NCI-H446 (cell line): ENCODE data around the gene IL26.
A peak's percentile ranks its signal among the peaks of the same experiment; 100 is the strongest.
"Not testable (repeated sequence)": the region's sequence is repeated elsewhere in the genome, so short reads cannot be mapped to it uniquely, and the experiment has no call there.

Experiments used
- DNase-seq, 2 experiments: peaks; one replicate each; lab custom pipeline; 2025; lab: John Stamatoyannopoulos, UW

The IL26 gene

GRCh38 chr12:68199127-68199526, 26.5 kb downstream of the IL26 start:
- DNase-seq: no peak

- no peak for DNase-seq
Observed at GRCh38 chr12:68198507-68199086, 27.0 kb downstream of the IL26 start.

- no peak for DNase-seq
Observed at GRCh38 chr12:68190301-68190700, 35.3 kb downstream of the IL26 start.

GRCh38 chr12:68189821-68190242, 35.8 kb downstream of the IL26 start:
- DNase-seq: no peak

- no peak for DNase-seq
Observed at GRCh38 chr12:68185598-68185997, 40.0 kb downstream of the IL26 start.

- DNase-seq: peak in 1 of 2 experiments; percentile 17
Observed at GRCh38 chr12:68180792-68181744, 44.5 kb downstream of the IL26 start.

- DNase-seq: no peak
Observed at GRCh38 chr12:68178774-68179439, 46.7 kb downstream of the IL26 start.

- DNase-seq: no peak
Observed at GRCh38 chr12:68178184-68178583, 47.4 kb downstream of the IL26 start.

GRCh38 chr12:68177562-68177961, 48.0 kb downstream of the IL26 start:
- no peak for DNase-seq

- no peak for DNase-seq
Observed at GRCh38 chr12:68176257-68176656, 49.4 kb downstream of the IL26 start.

- no peak for DNase-seq
Observed at GRCh38 chr12:68175557-68176061, 50.0 kb downstream of the IL26 start.

GRCh38 chr12:68174761-68175160, 50.8 kb downstream of the IL26 start:
- DNase-seq: not testable (repeated sequence)

GRCh38 chr12:68173792-68174191, 51.8 kb downstream of the IL26 start:
- no peak for DNase-seq

GRCh38 chr12:68170726-68171125, 54.9 kb downstream of the IL26 start:
- DNase-seq: no peak

GRCh38 chr12:68169213-68169889, 56.3 kb downstream of the IL26 start:
- DNase-seq: no peak

GRCh38 chr12:68166317-68166831, 59.2 kb downstream of the IL26 start:
- no peak for DNase-seq

GRCh38 chr12:68163560-68164081, 62.0 kb downstream of the IL26 start:
- no peak for DNase-seq

GRCh38 chr12:68162374-68162773, 63.2 kb downstream of the IL26 start:
- DNase-seq: no peak

GRCh38 chr12:68159681-68160304, 65.8 kb downstream of the IL26 start, which contains the start of gene IFNG:
TSS of gene IFNG (minus strand) at chr12:68159740. CDS start at chr12:68159615, 125 bp downstream.
- no peak for DNase-seq

GRCh38 chr12:68158432-68158831, 67.2 kb downstream of the IL26 start:
- peak in 1 of 2 experiments; percentile 20 for DNase-seq

- no peak for DNase-seq
Observed at GRCh38 chr12:68157380-68157779, 68.2 kb downstream of the IL26 start.
